GM12864 (cell line): ENCODE data around the gene AKAP1.

Source experiments
- DNase-seq: peaks from one replicate; pipeline ENCODE4 v3.0.0-alpha.2; 2011; ENCODE audit warnings: low read depth
- H3K4me3 ChIP-seq: 2 replicates; pipeline ENCODE4 v1.5.1; 2011; ENCODE audit warnings: mild to moderate bottlenecking, low read depth, low read length, control low read depth
- CTCF ChIP-seq: IDR thresholded peaks from 2 replicates; pipeline ENCODE4 v1.5.1; 2011; ENCODE audit warnings: low read depth, mild to moderate bottlenecking, moderate library complexity, low read length, control low read depth, inconsistent platforms; ENCODE audit errors: missing control alignments

Gene AKAP1

GRCh38 chr17:57062865-57063264, 22.2 kb upstream of the AKAP1 start:
- no peak for DNase-seq
- H3K4me3 ChIP-seq, result no peak overlapping the region
- TF ChIP-seq CTCF, result no peak

- DNase-seq, result no peak
- TF ChIP-seq CTCF, result no peak
- no peak overlapping the region for H3K4me3 ChIP-seq
These were observed 17.9 kb upstream of the AKAP1 start for GRCh38 chr17:57067162-57067561.

GRCh38 chr17:57067781-57068180, 17.3 kb upstream of the AKAP1 start:
- DNase-seq, result no peak
- TF ChIP-seq CTCF, result no peak
- no peak overlapping the region for H3K4me3 ChIP-seq

- TF ChIP-seq CTCF, result no peak
- no peak for DNase-seq
- no peak overlapping the region for H3K4me3 ChIP-seq
These were observed 16.8 kb upstream of the AKAP1 start for GRCh38 chr17:57068222-57068658.

- H3K4me3 ChIP-seq, result no peak overlapping the region
- no peak for TF ChIP-seq CTCF
- DNase-seq, result no peak
These were observed 16.3 kb upstream of the AKAP1 start for GRCh38 chr17:57068707-57069106.

GRCh38 chr17:57071991-57072944, 12.8 kb upstream of the AKAP1 start:
- no peak overlapping the region for H3K4me3 ChIP-seq
- DNase-seq, result no peak
- no peak for TF ChIP-seq CTCF

- no peak overlapping the region for H3K4me3 ChIP-seq
- TF ChIP-seq CTCF, result no peak
- no peak for DNase-seq
These were observed 11.4 kb upstream of the AKAP1 start for GRCh38 chr17:57073626-57074025.
